HG03520 (cell line): ENCODE data around the gene GDA.

Experiments
- ATAC-seq: cut with Tn5 transposase; IDR thresholded peaks from one replicate; pipeline ENCODE4 v1.9.1; 2021; ENCODE audit warnings: mild to moderate bottlenecking, moderate library complexity; ENCODE audit not compliant: unreplicated experiment

Gene GDA

GRCh38 chr9:72150127-72150526, 887 bp downstream of the GDA start:
- no peak for ATAC-seq

DNA sequence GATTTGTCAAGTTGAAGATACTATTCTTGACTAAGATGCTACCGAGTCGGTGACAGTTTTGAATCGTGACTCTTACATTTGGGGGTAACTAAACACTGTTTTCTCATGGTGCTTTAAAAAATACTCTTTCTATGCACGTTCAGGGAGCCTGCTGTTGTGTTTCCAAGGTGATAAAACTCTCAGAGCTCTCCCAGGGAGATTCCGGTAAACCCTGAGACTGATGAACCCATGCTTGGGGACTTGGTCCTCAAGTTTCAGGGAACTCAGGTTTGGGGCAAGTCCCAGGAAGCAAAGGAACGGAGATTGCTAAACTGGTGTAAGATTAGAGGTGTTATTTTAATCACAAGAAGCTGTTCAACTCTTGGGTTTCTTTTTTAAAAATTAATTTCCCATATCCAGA, 1.4 kb downstream of the GDA start:
- ATAC-seq: no peak

DNA sequence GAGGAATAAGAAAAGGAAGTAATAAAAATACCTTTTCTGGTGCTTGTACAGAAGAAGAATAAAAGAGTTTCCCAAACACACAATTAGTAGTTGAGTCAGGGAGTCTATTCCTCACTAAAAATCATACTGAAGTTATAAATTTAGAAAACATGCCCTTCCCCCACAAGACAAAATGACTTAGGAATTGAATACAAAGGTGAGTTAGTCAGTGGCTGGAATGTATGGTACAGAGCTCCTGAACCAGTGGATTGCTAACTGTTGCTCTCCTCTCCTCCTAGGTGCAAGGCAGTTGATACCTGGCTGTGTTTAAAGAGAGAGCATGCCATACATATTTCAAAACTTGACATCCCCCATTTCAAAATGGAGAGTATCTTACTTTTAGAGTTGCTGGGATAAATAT, 1.9 kb downstream of the GDA start:
- no peak for ATAC-seq

GRCh38 chr9:72154468-72155285, 5.4 kb downstream of the GDA start:
- peak; percentile 81 for ATAC-seq

DNA sequence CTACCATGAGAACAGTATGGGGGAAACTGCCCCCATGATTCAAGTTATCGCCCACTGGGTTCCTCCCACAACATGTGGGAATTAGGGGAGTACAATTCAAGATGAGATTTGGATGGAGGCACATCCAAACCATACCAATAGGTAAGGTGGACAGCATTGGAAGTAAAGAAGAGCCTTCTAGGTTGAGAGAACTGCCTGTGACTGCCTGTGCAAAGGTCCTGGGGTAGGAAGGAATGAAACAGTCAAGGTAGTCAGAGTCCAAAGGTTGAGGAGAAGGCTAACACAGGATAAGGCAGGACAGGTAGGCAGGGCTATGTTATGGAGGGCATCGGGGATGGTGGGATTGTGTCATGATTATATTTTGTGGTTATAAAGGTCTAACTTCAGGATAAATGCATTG, 6.1 kb downstream of the GDA start:
- ATAC-seq: no peak

- no peak for ATAC-seq
Observed at GRCh38 chr9:72156586-72156985, 7.3 kb downstream of the GDA start.

DNA sequence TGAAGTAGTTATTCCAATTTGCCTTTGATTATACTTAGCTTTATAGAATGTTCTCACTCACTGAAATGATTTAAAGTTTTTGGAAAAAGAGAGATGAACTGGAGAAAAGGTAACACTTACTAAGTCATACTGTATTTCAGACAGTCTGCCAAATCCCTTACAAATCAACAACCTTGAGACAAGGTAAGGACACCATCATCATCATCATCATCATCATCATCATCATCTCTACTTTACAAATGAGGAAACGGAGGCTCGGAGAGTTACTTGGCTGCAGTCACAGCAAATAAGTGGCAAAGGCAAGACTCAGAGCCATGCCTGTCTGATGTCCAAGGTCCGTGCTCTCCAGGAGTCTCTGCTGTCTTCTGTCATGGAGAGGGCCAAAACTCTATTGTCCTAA, 9.4 kb downstream of the GDA start:
- no peak for ATAC-seq

- ATAC-seq: no peak
Observed at GRCh38 chr9:72160446-72161123, 11.3 kb downstream of the GDA start.

DNA sequence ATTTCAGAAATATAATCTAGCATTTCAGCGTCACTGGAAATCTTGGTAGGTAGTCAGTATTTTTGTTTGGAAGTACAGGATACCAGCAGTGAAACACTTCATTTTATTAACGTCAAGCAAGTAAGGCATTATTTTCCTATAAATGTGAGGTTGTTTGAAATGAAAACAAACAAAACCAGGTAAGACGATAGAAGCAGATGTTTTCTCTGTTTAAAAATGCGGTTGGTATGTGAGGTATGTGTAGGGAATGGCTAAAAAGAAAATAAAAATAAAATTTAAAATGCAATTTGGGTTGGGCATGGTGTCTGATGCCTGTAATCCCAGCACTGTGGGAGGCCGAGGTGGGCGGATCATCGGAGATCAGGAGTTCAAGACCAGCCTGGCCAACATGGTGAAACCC, 16.1 kb downstream of the GDA start:
- no peak for ATAC-seq

DNA sequence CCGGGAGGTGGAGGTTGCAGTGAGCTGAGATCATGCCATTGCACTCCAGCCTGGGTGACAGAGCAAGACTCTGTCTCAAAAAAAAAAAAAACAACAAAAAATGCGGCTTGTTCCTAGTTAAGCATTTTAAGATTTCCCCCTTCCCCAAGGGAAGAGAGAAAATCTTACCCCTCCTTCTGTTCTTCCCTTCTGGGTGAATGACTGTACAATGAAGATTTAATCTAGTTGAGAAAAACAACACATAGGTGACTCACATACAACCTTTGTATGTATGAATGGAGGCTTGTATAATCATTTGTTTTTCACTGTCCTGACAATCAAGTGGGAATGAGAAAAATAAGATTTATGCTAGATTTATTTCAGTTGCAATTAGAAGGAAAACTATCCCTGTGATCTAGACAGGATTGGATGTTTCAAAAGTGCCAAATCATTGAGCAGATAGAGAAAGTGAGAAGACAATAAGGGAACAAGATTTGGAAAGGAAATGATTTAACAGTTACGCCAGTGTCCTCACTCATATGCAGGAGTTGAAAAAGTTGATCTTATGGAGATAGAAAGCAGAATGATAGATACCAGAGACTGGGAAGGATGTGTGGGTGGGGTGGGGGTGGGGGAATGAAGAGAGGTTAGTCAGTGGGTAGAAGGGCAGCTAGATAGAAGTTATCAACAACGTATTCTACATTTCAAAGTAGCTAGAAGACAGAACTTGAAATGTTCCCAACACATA, 16.7 kb downstream of the GDA start:
- ATAC-seq: no peak

GRCh38 chr9:72168075-72168474, 18.8 kb downstream of the GDA start:
- ATAC-seq: no peak

DNA sequence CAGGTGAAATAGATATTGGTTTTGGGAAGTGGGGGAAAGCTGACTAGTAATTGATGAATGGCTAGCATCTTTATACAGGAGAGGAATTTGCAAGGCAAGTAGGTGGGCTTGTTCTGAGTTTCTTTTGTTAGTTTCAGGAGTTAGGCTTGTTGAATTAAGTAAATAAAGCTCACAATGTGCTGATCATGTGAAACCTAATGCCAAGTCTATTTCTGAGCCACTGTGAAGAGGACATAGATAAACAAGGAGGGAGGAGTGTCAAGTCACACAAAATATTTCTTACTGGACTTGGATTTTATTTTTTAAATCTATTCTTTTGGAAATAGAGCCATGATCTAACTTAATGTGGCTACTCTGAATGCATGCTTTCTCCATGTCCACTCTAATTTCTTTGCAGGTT, 19.9 kb downstream of the GDA start:
- ATAC-seq: no peak

GRCh38 chr9:72173080-72173479, 23.8 kb downstream of the GDA start:
- ATAC-seq: no peak

GRCh38 chr9:72185561-72185960, 36.3 kb downstream of the GDA start:
- no peak for ATAC-seq

- ATAC-seq: no peak
Observed at GRCh38 chr9:72187121-72187695, 38.0 kb downstream of the GDA start.

DNA sequence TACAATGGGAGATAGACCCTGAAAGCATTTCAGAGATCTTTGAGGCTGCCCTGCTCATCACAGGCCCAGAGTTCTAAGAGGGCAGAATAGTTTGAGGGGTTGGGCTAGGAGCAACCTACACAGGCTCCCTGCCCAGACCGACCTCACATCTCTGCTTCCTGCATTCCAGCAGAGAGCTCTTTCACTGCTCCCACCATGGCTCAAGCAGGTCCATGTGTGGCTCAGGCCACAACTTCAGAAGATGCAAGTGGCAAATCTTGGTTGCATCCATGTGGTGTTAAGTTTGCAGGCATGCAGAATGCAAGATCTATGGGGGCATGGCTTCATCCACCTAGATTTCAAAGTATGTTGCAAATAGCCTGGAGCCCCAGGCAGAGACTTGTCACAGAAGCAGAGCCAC, 39.0 kb downstream of the GDA start:
- ATAC-seq: no peak

DNA sequence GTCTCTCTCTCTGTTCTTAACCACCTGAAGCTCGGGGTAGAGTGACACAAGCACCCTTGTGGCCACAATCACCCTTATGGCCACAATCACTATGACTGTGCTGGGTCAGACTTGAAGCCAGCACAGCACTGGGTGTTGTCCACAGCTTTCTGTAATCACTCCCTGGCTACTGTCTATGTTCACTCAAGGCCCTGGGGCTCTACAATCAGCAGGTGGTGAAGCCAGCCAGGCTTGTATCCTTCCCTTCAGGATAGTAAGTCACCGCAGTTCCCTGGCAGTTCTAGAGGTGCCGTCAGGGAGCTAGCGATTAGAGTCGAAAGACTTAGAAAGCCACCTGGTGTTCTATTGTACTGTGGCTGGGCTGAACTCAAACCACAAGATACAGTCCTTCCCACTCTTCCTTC, 44.2 kb downstream of the GDA start:
- ATAC-seq: peak; percentile 96

- no peak for ATAC-seq
Observed at GRCh38 chr9:72199238-72199637, 50.0 kb downstream of the GDA start.

GRCh38 chr9:72200452-72200851, 51.2 kb downstream of the GDA start:
- no peak for ATAC-seq

DNA sequence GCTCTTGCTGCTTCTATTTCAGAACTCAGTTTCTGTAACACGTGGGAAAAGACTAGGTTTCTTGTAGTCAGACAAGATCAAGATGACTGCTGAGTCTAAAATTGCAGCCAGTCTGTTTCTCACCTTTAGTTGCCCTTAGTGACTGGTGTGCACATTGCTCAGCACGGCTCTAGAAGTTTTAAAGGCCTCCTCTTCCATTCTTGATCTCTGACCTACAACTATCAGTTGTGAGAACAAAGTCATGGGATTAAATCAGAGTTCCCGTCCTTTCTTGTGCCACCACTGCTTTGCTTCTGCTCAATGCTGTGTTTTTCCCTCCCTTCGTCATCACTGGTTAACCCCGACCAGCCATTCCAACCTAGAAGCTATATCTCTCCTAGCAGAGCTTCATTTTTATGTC, 52.8 kb downstream of the GDA start:
- ATAC-seq: no peak

- no peak for ATAC-seq
Observed at GRCh38 chr9:72203205-72203803, 54.1 kb downstream of the GDA start.
